Activated CD4-positive, alpha-beta T cell treated with anti-CD3 and anti-CD28 coated beads for 4 hours (primary cell): ENCODE data around the gene LDLR.
A peak's percentile ranks its signal among the peaks of the same experiment; 100 is the strongest.
"Not testable (repeated sequence)": the region's sequence is repeated elsewhere in the genome, so short reads cannot be mapped to it uniquely, and the experiment has no call there.

ENCODE experiments used
- DNase-seq, 2 donors: peaks; one replicate each; pipeline ENCODE4 v3.0.0-alpha.2; 2020

The LDLR gene

GRCh38 chr19:11106477-11106876 lies 17.2 kb downstream of the LDLR start:
- DNase-seq = no peak

- no peak for DNase-seq
These were observed 19.5 kb downstream of the LDLR start for GRCh38 chr19:11108746-11109145.

GRCh38 chr19:11111117-11111770 lies 22.0 kb downstream of the LDLR start:
- no peak for DNase-seq

DNA sequence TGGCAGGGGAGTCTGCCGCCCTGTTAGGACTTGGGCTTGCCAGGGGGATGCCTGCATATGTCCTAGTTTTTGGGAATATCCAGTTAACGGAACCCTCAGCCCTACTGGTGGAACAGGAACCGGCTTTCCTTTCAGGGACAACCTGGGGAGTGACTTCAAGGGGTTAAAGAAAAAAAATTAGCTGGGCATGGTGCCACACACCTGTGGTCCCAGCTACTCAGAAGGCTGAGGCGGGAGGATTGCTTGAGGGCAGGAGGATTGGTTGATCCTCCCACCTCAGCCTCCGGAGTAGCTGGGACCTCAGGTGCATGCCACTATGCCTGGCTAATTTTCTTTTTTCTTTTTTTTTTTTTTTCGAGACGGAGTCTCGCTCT lies 22.5 kb downstream of the LDLR start:
- DNase-seq = no peak

DNA sequence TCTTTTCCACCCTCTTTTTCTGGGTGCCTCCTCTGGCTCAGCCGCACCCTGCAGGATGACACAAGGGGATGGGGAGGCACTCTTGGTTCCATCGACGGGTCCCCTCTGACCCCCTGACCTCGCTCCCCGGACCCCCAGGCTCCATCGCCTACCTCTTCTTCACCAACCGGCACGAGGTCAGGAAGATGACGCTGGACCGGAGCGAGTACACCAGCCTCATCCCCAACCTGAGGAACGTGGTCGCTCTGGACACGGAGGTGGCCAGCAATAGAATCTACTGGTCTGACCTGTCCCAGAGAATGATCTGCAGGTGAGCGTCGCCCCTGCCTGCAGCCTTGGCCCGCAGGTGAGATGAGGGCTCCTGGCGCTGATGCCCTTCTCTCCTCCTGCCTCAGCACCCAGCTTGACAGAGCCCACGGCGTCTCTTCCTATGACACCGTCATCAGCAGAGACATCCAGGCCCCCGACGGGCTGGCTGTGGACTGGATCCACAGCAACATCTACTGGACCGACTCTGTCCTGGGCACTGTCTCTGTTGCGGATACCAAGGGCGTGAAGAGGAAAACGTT lies 24.0 kb downstream of the LDLR start:
- DNase-seq = no peak

- DNase-seq = no peak
These were observed 25.8 kb downstream of the LDLR start for GRCh38 chr19:11115042-11115441.

DNA sequence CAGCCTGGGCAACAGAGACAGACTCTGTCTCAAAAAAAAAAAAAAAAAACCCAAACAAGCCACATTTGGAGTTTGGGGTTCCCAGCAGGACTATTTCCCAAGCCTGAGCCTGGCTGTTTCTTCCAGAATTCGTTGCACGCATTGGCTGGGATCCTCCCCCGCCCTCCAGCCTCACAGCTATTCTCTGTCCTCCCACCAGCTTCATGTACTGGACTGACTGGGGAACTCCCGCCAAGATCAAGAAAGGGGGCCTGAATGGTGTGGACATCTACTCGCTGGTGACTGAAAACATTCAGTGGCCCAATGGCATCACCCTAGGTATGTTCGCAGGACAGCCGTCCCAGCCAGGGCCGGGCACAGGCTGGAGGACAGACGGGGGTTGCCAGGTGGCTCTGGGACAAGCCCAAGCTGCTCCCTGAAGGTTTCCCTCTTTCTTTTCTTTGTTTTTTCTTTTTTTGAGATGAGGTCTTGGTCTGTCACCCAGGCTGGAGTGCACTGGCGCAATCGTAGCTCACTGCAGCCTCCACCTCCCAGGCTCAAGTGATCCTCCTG lies 26.7 kb downstream of the LDLR start:
- DNase-seq = no peak

GRCh38 chr19:11116507-11116906 lies 27.2 kb downstream of the LDLR start:
- no peak for DNase-seq

DNA sequence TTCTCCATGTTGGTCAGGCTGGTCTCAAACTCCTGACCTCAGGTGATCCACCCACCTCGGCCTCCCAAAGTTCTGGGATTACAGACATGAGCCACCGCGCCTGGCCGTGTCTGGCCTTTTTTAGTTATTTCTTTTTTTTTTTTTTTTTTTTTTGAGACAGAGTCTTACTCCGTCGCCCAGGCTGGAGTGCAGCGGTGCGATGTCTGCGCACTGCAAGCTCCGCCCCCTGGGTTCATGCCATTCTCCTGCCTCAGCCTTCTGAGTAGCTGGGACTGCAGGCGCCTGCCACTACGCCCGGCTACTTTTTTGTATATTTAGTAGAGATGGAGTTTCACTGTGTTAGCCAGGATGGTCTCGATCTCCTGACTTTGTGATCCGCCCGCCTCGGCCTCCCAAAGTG lies 32.7 kb downstream of the LDLR start:
- not testable (repeated sequence) for DNase-seq

- DNase-seq = no peak
These were observed 33.9 kb downstream of the LDLR start for GRCh38 chr19:11123114-11123513.

- DNase-seq = not testable (repeated sequence)
These were observed 34.9 kb downstream of the LDLR start for GRCh38 chr19:11124157-11124556.

GRCh38 chr19:11125994-11126685 lies 36.9 kb downstream of the LDLR start:
- peak; percentile 71 to 80 for DNase-seq

DNA sequence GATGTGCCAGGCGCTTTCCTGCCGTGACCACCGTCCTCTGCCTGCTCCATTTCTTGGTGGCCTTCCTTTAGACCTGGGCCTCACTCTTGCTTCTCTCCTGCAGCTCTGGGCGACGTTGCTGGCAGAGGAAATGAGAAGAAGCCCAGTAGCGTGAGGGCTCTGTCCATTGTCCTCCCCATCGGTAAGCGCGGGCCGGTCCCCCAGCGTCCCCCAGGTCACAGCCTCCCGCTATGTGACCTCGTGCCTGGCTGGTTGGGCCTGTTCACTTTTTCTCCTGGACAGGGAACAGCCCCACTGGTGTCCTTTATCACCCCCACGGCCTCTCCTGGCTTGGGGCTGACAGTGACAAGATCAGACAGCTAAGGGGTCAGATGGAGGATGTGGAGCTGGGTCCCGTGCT lies 38.6 kb downstream of the LDLR start:
- DNase-seq = no peak

- peak; percentile 59 to 73 for DNase-seq
These were observed 41.7 kb downstream of the LDLR start for GRCh38 chr19:11130824-11131455.

DNA sequence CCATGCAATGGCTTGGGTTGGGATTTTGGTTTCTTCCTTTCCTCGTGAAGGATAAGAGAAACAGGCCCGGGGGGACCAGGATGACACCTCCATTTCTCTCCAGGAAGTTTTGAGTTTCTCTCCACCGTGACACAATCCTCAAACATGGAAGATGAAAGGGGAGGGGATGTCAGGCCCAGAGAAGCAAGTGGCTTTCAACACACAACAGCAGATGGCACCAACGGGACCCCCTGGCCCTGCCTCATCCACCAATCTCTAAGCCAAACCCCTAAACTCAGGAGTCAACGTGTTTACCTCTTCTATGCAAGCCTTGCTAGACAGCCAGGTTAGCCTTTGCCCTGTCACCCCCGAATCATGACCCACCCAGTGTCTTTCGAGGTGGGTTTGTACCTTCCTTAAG lies 42.2 kb downstream of the LDLR start:
- no peak for DNase-seq

GRCh38 chr19:11136400-11137101 lies 47.3 kb downstream of the LDLR start:
- DNase-seq = no peak

- peak; percentile 39 to 51 for DNase-seq
These were observed 48.5 kb downstream of the LDLR start for GRCh38 chr19:11137542-11138384.

DNA sequence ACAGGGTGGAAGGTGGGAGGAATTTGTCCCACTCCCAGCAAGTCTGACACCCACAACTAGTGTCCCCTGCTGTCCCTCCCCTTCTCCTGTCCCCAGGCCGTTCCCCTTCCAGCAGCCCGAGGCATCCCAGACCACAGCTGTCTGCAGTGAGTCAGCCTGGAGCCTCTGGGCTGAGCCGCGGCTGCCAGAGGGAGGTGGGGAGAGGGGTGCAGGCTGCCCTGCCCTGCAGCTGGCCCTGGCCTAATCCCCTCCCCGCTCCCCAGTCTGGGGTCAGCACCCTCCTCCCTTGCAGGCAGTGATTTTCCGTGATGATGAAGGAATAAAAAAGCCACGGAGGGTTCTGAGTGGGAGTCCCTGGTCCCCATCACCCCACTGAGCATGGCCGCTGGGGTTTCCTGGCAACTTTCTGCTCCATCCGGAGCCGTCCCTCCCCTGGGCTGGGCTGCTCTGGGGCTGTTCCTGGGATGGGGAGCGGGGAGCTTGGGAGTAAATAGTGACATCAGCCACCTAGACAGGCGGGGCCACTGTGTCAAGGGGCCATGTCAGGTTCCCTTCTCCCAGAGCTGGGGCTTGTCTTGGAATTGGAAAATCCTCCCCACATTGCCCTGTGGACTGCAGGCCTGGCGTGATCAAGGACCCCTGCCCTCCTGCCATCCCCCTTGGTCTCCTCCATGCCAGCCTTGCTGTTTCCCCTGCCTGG lies 49.5 kb downstream of the LDLR start:
- no peak for DNase-seq

- not testable (repeated sequence) for DNase-seq
These were observed 50.8 kb downstream of the LDLR start for GRCh38 chr19:11140023-11140538.

DNA sequence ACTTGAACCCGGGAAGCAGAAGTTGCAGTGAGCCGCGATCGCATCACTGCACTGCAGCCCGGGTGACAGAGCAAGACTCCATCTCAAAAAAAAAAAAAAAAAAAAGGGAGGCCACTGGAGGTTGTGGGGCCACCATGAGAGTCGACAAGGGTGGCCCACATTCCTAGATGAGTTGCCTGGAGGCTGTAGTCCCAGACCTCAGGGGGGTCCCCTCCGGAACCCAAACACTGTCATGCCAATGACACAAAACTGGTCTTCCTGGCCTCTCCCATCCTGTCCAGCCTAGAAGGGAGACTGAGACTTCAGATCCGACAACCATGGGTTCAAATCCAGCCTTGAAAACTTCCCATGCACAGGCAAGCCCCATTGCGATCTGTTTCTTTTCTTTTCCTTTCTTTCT lies 51.6 kb downstream of the LDLR start:
- DNase-seq = no peak

DNA sequence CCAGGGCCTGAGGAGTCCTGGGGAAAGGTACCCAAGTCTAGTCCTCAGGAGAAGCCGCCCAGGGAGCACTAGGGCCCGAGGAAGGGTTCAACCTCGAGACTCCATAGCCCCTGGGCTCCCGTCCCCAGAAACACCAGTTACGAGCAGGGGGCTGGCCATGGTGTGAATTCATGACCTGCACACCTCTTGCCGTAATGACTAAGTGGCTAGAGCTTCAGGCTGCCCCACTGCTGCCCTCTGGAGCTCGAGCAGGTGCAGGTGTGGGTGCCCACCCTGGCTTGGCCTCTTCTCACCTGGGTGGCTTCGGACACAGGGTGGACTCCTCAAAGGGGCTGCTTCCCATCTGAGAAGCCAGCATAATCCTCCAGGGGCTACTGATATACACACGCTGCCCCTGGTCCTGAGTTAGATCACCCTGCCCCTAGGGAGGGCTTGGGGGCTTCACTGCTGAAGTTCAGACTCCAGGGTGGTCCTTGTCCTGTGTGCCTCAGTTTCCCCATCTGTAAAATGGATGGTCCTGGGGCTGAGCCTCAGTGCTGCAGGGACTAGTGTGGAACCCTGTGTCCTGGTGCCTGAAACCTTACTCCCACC lies 52.8 kb downstream of the LDLR start:
- no peak for DNase-seq
